Breast epithelium (tissue), 4 donors: ENCODE data around the gene EHMT1. TPM values are rescaled to one million over a fixed set of nuclear protein-coding genes. Genes with fewer than 3 reads are reported as not detected.

ENCODE experiments used
- DNase-seq, 2 donors: peaks; one replicate each; pipeline ENCODE4 v3.0.0-alpha.2; 2019; ENCODE audit warnings: low spot score in 2 of 2
- H3K27ac ChIP-seq, 2 donors: fragments of 200-600 bp; sonication (generic) in 1 of 2; one replicate each; pipeline ENCODE4 v1.5.1; 2016 to 2019; ENCODE audit warnings: mild to moderate bottlenecking in 1 of 2
- H3K27me3 ChIP-seq, 2 donors: fragments of 200-600 bp; sonication (generic) in 1 of 2; one replicate each; pipeline versions ENCODE4 v1.5.1 to v1.6.0; 2017 to 2019; ENCODE audit warnings: control low read depth in 1 of 2, mild to moderate bottlenecking in 1 of 2
- H3K36me3 ChIP-seq: fragments of 200-600 bp; one replicate; pipeline ENCODE4 v1.5.1; 2019
- H3K4me1 ChIP-seq, 2 donors: fragments of 200-600 bp; sonication (generic); one replicate each; pipeline ENCODE4 v1.5.1; 2016 to 2019; ENCODE audit warnings: control low read depth in 1 of 2
- H3K4me3 ChIP-seq, 3 donors: fragments of 200-600 bp; sonication (generic); 1 replicate in 2 of 3; 2 replicates in 1 of 3; pipeline ENCODE4 v1.5.1; 2016 to 2019; ENCODE audit warnings: mild to moderate bottlenecking in 3 of 3, moderate library complexity in 2 of 3
- H3K9me3 ChIP-seq, 2 donors: fragments of 200-600 bp; sonication (generic) in 1 of 2; one replicate each; pipeline ENCODE4 v1.5.1; 2016 to 2019; ENCODE audit warnings: control low read depth in 1 of 2
- CTCF ChIP-seq, 3 donors: fragments of 450-650 bp; IDR thresholded peaks; one replicate each; pipeline ENCODE4 v1.5.1; 2016 to 2017; ENCODE audit warnings: antibody characterized with exemption in 3 of 3, mild to moderate bottlenecking in 3 of 3, moderate library complexity in 3 of 3
- POLR2A ChIP-seq: fragments of 450-650 bp; IDR thresholded peaks from one replicate; pipeline ENCODE4 v1.6.1; 2016; ENCODE audit warnings: antibody characterized with exemption, mild to moderate bottlenecking, moderate library complexity
- POLR2AphosphoS5 ChIP-seq, 3 donors: sonication (generic); formaldehyde crosslinking; IDR thresholded peaks; one replicate each; pipeline ENCODE4 v1.6.1; 2017; ENCODE audit warnings: antibody characterized with exemption in 3 of 3
- intact Hi-C: fragments of 100-400 bp; cut with DNase I; formaldehyde crosslinking; loops from one replicate; pipeline ENCODE4 v1.15.1; 2023; ENCODE audit warnings: low total_unique reads
- total RNA-seq, 3 donors: library from RNA; depleted of rRNA; stranded (reverse); fragments of >200 nt; gene quantifications; one replicate each; pipeline ENCODE4 v1.1.0, GENCODE V29; 2016

The EHMT1 gene
- total RNA-seq, 3 donors from 2014 or later, result 63.7 to 113 (median 91.2) TPM

- intact Hi-C loops, result no loop called here
- Histone ChIP-seq H3K4me1 (no peaks in the 10 kb centered on the region), H3K27ac (no peak overlapping the region), H3K27me3 (no peaks in the 10 kb centered on the region), H3K36me3 (no peaks in the 10 kb centered on the region), H3K9me3 (no peaks in the 10 kb centered on the region), H3K4me3 (no peak overlapping the region)
- TF ChIP-seq POLR2AphosphoS5 (IDR thresholded peaks at IDR 0.05) (no peak), CTCF (IDR thresholded peaks at IDR 0.05) (no peak), POLR2A (no peak)
- DNase-seq, result no peak
These were observed 180.3 kb downstream of the EHMT1 start for GRCh38 chr9:137798901-137799629.

- no peaks in the 10 kb centered on the region for H3K4me1 ChIP-seq
- H3K9me3 ChIP-seq, result no peaks in the 10 kb centered on the region
- intact Hi-C loops, result no loop called here
- no peaks in the 10 kb centered on the region for H3K27me3 ChIP-seq
- TF ChIP-seq POLR2AphosphoS5 (IDR thresholded peaks at IDR 0.05) (no peak), CTCF (IDR thresholded peaks at IDR 0.05) (no peak), POLR2A (no peak)
- no peak overlapping the region for H3K27ac ChIP-seq
- H3K36me3 ChIP-seq, result no peaks in the 10 kb centered on the region
- no peak for DNase-seq
- no peak overlapping the region for H3K4me3 ChIP-seq
These were observed 180.8 kb downstream of the EHMT1 start for GRCh38 chr9:137799630-137799983.

GRCh38 chr9:137800196-137801022 lies 181.6 kb downstream of the EHMT1 start:
- Histone ChIP-seq H3K9me3 (no peaks in the 10 kb centered on the region), H3K27ac (no peak overlapping the region), H3K27me3 (no peaks in the 10 kb centered on the region), H3K36me3 (no peaks in the 10 kb centered on the region), H3K4me1 (no peaks in the 10 kb centered on the region), H3K4me3 (no peak overlapping the region)
- TF ChIP-seq CTCF (IDR thresholded peaks at IDR 0.05) (no peak), POLR2A (no peak), POLR2AphosphoS5 (IDR thresholded peaks at IDR 0.05) (no peak)
- intact Hi-C loops, result no loop called here
- DNase-seq, result no peak

GRCh38 chr9:137801023-137801319 lies 182.2 kb downstream of the EHMT1 start:
- Histone ChIP-seq H3K4me1 (no peaks in the 10 kb centered on the region), H3K4me3 (no peak overlapping the region), H3K9me3 (no peaks in the 10 kb centered on the region), H3K36me3 (no peaks in the 10 kb centered on the region), H3K27me3 (no peaks in the 10 kb centered on the region), H3K27ac (no peak overlapping the region)
- intact Hi-C loops, result no loop called here
- TF ChIP-seq POLR2AphosphoS5 (IDR thresholded peaks at IDR 0.05), result no peak
- TF ChIP-seq POLR2A, result no peak
- TF ChIP-seq CTCF (IDR thresholded peaks at IDR 0.05), result no peak
- DNase-seq, result no peak

GRCh38 chr9:137802021-137802420 lies 183.2 kb downstream of the EHMT1 start:
- no peaks in the 10 kb centered on the region for H3K27me3 ChIP-seq
- TF ChIP-seq POLR2A, result no peak
- TF ChIP-seq POLR2AphosphoS5 (IDR thresholded peaks at IDR 0.05), result no peak
- TF ChIP-seq CTCF (IDR thresholded peaks at IDR 0.05), result no peak
- H3K4me3 ChIP-seq, result no peak overlapping the region
- no peaks in the 10 kb centered on the region for H3K4me1 ChIP-seq
- no peak for DNase-seq
- intact Hi-C loops, result no loop called here
- H3K27ac ChIP-seq, result no peak overlapping the region
- no peaks in the 10 kb centered on the region for H3K36me3 ChIP-seq
- H3K9me3 ChIP-seq, result no peaks in the 10 kb centered on the region
